ENCODE data around the gene CDYL2.

GRCh38 chr16:80812593-80812992, 8.2 kb upstream of the CDYL2 start:
- TF ChIP-seq, protein P1, sequence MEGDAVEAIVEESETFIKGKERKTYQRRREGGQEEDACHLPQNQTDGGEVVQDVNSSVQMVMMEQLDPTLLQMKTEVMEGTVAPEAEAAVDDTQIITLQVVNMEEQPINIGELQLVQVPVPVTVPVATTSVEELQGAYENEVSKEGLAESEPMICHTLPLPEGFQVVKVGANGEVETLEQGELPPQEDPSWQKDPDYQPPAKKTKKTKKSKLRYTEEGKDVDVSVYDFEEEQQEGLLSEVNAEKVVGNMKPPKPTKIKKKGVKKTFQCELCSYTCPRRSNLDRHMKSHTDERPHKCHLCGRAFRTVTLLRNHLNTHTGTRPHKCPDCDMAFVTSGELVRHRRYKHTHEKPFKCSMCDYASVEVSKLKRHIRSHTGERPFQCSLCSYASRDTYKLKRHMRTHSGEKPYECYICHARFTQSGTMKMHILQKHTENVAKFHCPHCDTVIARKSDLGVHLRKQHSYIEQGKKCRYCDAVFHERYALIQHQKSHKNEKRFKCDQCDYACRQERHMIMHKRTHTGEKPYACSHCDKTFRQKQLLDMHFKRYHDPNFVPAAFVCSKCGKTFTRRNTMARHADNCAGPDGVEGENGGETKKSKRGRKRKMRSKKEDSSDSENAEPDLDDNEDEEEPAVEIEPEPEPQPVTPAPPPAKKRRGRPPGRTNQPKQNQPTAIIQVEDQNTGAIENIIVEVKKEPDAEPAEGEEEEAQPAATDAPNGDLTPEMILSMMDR (IDR thresholded peaks at IDR 0.05; ENCODE audit: poor library complexity) = no peak
- TF ChIP-seq EZH2 (IDR thresholded peaks at IDR 0.05; ENCODE audit: borderline replicate concordance) = no peak
- no peak for TF ChIP-seq EZH2phosphoT487 (IDR thresholded peaks at IDR 0.05; ENCODE audit: low read depth, severe bottlenecking, unreplicated experiment)

All from hepatocyte (in vitro differentiated cells).